GM10266 (cell line): Measurements from ENCODE around the gene PLEKHM3.

Source experiments
- DNase-seq: peaks from one replicate; pipeline ENCODE4 v3.0.0; 2012; ENCODE audit errors: extremely low spot score
- TF ChIP-seq, protein P1 (sequence below): IDR thresholded peaks from 2 replicates; pipeline ENCODE4 v1.5.1; 2012; ENCODE audit warnings: mild to moderate bottlenecking, low read depth; ENCODE audit not compliant: control insufficient read depth, insufficient read depth; ENCODE audit errors: missing control alignments

The PLEKHM3 gene, protein sequence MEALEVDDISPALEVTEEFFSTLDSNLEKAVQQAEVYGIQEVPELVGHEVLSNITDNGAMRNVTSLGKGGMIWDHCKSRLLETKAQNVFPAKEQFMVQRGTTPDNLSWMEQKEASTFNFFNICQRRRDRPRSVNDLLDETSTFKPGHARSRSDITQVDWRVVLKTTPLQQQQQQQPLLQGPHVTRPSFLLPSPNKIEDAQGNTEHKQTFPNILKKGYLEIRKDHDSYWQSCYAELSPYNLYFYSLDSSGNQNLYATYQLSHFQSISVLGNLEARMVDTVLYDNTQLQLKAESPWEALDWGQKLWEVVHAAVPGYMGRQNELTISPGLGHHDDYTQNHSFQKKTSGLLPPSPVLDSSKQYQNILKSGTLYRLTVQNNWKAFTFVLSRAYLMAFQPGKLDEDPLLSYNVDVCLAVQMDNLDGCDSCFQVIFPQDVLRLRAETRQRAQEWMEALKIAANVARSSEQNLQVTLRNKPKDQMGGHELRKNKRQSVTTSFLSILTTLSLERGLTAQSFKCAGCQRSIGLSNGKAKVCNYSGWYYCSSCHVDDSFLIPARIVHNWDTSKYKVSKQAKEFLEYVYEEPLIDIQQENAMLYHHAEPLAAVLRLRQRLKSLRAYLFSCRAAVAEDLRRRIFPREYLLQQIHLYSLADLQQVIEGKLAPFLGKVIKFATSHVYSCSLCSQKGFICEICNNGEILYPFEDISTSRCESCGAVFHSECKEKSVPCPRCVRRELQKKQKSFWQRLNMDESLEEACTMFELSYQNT

DNA sequence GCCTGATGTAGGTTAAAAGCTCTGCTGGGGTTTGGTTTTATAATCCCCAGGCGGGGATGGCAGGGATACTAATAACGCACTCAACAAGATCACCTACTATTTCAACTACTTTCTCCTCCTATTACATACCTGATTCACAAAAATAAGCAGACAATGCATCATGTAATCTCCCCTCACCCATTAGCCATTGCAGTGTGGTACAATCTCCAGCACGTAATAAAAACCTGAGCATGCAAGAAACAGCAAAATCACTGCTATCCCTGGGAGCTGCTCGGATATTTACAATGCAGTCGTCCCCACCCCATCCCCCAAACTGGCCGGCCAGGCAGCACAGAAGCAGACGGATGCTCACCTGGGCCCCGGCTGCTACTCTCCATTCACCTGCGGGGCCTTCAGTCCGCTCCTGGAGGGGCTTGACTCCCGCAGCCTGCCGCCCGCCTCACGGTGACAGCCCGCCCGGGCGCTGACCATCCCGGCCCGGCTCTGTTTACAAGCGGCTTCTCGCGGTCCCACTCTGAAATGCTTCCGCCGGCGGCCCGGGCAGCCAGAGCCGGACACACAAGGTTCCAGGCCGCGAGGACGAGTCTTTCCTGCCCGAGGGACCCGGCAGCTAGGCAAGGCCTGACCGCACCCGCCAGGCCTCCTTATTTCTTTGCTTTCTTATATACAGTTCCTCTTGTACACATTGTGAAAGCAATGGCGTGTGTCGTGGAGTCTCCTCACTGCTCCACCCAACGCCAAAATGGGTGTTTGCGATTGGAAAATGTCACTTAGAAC lies at the start of gene PLEKHM3:
Gene PLEKHM3 (minus strand): TSS at position 491 of the 777 bp plus-strand sequence. CDS start 23,888 bp downstream, outside the sequence.
- DNase-seq: peak; percentile 63

DNA sequence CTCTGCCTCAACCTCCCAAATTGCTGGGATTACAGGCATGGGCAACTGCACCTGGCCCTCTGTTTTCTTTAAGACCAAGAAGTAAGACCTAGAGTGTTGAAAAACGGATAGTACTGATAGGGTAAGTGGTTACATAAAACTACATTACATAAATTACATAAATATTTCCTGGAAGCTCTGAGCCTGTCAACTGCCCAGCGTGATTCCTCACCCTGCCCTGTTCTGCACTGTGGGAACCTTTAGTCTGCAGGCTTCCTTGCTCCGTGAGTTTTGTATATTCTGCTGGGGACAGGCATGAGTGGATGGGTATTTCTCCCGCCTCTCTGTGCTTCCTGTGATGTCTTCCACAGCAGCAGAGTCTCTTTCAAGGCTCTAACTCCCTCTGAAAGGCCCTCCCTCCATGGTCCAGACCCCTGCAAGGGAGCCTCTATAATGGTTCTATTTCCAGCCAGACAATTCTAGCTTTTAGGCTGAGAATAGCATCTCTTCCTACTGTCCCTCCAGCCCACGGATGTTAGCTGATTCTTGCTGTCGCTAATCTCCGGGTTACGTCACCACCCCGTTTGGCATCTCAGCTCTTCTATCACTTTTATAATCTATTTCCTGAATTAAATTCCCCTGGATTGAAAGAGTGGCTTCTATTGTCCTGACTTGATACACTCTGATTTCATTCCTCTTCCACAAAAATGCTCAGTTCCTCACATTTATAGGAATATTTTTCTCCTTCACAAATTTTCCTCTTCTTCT lies 49.5 kb upstream of the PLEKHM3 start:
- DNase-seq: no peak
- TF ChIP-seq, protein P1, sequence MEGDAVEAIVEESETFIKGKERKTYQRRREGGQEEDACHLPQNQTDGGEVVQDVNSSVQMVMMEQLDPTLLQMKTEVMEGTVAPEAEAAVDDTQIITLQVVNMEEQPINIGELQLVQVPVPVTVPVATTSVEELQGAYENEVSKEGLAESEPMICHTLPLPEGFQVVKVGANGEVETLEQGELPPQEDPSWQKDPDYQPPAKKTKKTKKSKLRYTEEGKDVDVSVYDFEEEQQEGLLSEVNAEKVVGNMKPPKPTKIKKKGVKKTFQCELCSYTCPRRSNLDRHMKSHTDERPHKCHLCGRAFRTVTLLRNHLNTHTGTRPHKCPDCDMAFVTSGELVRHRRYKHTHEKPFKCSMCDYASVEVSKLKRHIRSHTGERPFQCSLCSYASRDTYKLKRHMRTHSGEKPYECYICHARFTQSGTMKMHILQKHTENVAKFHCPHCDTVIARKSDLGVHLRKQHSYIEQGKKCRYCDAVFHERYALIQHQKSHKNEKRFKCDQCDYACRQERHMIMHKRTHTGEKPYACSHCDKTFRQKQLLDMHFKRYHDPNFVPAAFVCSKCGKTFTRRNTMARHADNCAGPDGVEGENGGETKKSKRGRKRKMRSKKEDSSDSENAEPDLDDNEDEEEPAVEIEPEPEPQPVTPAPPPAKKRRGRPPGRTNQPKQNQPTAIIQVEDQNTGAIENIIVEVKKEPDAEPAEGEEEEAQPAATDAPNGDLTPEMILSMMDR: no peak

More for the DNA sequence above, at the start of gene PLEKHM3:
- TF ChIP-seq, protein P1: no peak

DNA sequence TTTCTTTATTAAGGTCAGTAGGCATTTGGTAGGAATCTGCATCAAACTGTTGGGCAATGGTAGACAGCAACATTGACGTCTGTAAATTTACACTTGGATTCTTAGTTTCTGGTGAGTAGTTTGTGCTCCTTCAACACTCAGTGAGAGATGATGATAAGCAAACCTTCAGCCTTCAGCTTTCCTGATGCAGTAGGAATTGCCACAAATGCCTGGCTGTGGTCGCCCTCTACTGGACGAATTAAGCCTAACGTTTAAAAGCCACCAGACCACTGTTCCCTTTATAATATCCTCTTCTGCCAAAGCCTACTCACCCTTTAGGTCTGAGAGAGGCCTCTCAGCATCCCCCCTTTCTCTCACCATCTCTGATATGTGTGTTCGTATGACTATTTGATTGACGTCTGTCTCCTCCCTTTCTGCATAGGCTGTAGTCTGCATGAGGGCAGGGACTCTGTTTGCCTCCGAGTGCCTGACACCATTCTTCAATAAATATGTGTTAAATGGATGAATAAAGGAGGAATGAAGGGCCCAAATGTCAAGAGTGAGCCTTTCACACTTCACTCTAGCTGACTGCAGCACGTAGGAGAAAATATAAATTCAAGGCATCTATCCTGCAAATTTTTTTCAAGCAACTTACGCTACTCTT lies 47.0 kb upstream of the PLEKHM3 start:
- DNase-seq: peak; percentile 64
- TF ChIP-seq, protein P1: peak; percentile 88

DNA sequence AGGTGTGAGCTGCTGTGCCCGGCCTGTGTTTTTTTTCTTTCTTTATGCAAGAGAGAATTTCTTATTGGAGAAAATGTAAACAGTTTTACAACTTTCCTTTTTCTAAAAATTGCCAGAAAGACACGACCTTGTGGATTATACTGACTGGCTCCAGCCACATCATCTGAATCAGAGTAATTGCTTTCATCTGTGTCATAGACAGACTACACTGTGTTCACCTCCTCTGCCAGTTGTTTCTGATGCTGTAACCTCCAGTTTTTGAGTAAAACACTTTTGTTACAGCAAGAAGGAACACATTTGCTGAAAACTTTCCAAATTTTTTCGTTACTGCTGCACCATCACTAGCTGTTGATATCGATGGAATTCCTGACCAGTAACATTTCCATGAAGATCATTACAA lies 43.9 kb upstream of the PLEKHM3 start:
- TF ChIP-seq, protein P1: no peak
- DNase-seq: no peak

DNA sequence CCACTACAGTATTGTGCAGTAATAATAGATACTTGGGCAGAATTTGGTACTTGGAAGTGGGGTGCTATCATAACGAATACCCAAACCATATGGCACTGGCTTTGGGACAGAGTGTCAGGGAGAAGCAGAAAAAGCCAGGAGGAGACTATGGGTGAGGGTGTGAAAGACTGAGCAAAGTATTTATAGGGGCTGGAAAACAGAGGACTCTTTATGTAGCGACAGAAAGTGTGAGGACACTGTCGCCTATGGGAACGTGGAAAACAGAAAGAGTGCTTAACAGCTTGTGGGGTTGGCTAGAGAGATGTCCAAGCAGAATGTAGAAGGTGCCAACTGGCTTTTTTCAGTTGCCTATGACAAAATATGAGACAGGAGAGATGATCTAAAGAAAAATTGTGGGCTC lies 40.7 kb upstream of the PLEKHM3 start:
- DNase-seq: no peak
- TF ChIP-seq, protein P1: no peak

DNA sequence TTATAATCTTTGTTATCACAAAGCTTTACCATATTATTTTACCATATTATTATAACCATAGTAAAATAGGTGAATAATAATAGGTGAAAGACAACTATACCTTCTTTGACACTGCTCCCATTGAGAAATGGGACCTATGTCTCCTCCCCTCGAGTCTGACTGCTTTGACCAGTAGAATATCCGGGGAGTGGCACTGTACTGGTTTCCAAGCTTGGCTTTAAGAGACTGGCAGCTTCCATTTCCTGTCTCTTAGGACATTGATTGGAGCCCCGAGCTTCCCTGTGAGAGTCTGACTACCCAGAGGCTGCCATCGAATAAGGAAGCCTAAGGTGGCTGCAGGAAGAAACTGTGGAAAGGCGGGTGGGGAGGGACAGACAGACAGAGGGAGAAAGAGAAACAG lies 40.1 kb upstream of the PLEKHM3 start:
- DNase-seq: no peak
- TF ChIP-seq, protein P1: no peak
